ENCODE data around the gene PDE1A. TPM values are rescaled to one million over a fixed set of nuclear protein-coding genes. Genes with fewer than 3 reads are reported as not detected.

PDE1A gene
- total RNA-seq, 4 donors from 2014 or later: 2.3 to 9.2 (median 3.2) TPM

- intact Hi-C loops (cut with DNase I): no loop called here
- DNase-seq: no peak
- Histone ChIP-seq H3K27ac (no peak overlapping the region), H3K4me3 (no peak overlapping the region), H3K9me3 (peaks cover 0 to 4% (median 0%) of the 10 kb centered on the region in 3 donors), H3K36me3 (no peaks in the 10 kb centered on the region), H3K4me1 (no peaks in the 10 kb centered on the region), H3K27me3 (no peaks in the 10 kb centered on the region)
- 61 to 77% methylated on average over 2 of the region's 2 CpGs for WGBS, 2 donors
- TF ChIP-seq POLR2A (IDR thresholded peaks at IDR 0.05): no peak
These were observed 244.4 kb downstream of the PDE1A start for GRCh38 chr2:182182436-182182835.

- TF ChIP-seq POLR2A (IDR thresholded peaks at IDR 0.05) (no peak), CTCF (IDR thresholded peaks at IDR 0.05) (no peak)
- peaks cover 0 to 4% (median 0%) of the 10 kb centered on the region in 3 donors for H3K9me3 ChIP-seq
- no peaks in the 10 kb centered on the region for H3K4me1 ChIP-seq
- WGBS, 2 donors: 83% methylated on average over 1 of the region's 3 CpGs; no CpG with 5 or more reads in 1 of the 2 donors
- no peak for DNase-seq
- no peaks in the 10 kb centered on the region for H3K27me3 ChIP-seq
- intact Hi-C loops (cut with DNase I): no loop called here
- H3K36me3 ChIP-seq: no peaks in the 10 kb centered on the region
- H3K27ac ChIP-seq: no peak overlapping the region
- no peak overlapping the region for H3K4me3 ChIP-seq
These were observed 245.5 kb downstream of the PDE1A start for GRCh38 chr2:182181381-182181780.

GRCh38 chr2:182179176-182179575, 247.7 kb downstream of the PDE1A start:
- TF ChIP-seq CTCF (IDR thresholded peaks at IDR 0.05) (no peak), POLR2A (IDR thresholded peaks at IDR 0.05) (no peak)
- intact Hi-C loops (cut with DNase I): no loop called here
- no peak overlapping the region for H3K27ac ChIP-seq

GRCh38 chr2:182173944-182174622, 252.8 kb downstream of the PDE1A start:
- intact Hi-C loops (cut with DNase I): no loop called here

More at GRCh38 chr2:182179176-182179575, 247.7 kb downstream of the PDE1A start:
- no peaks in the 10 kb centered on the region for H3K27me3 ChIP-seq
- DNase-seq: no peak
- H3K4me3 ChIP-seq: no peak overlapping the region
- H3K4me1 ChIP-seq: no peaks in the 10 kb centered on the region
- no peaks in the 10 kb centered on the region for H3K36me3 ChIP-seq
- H3K9me3 ChIP-seq: peaks cover 0 to 4% (median 0%) of the 10 kb centered on the region in 3 donors

GRCh38 chr2:182170341-182170740, 256.5 kb downstream of the PDE1A start:
- WGBS, 2 donors: 82 to 88% methylated on average over 3 of the region's 3 CpGs

More at GRCh38 chr2:182173944-182174622, 252.8 kb downstream of the PDE1A start:
- Histone ChIP-seq H3K27me3 (no peaks in the 10 kb centered on the region), H3K4me1 (no peaks in the 10 kb centered on the region), H3K9me3 (no peaks in the 10 kb centered on the region), H3K27ac (no peak overlapping the region), H3K4me3 (no peak overlapping the region), H3K36me3 (no peaks in the 10 kb centered on the region)
- DNase-seq: no peak
- TF ChIP-seq POLR2A (IDR thresholded peaks at IDR 0.05) (no peak), CTCF (IDR thresholded peaks at IDR 0.05) (no peak)
- WGBS, 2 donors: 58 to 68% methylated on average over 5 of the region's 5 CpGs

More at GRCh38 chr2:182170341-182170740, 256.5 kb downstream of the PDE1A start:
- no peak for TF ChIP-seq CTCF (IDR thresholded peaks at IDR 0.05)
- no peak for TF ChIP-seq POLR2A (IDR thresholded peaks at IDR 0.05)
- H3K4me3 ChIP-seq: no peak overlapping the region
- no peak overlapping the region for H3K27ac ChIP-seq
- H3K9me3 ChIP-seq: no peaks in the 10 kb centered on the region
- DNase-seq: no peak
- no peaks in the 10 kb centered on the region for H3K36me3 ChIP-seq
- intact Hi-C loops (cut with DNase I): no loop called here
- no peaks in the 10 kb centered on the region for H3K4me1 ChIP-seq
- no peaks in the 10 kb centered on the region for H3K27me3 ChIP-seq

Measured in esophagus squamous epithelium (tissue), 5 donors.